ENCODE data around the gene RNU6-1. TPM values are rescaled to one million over a fixed set of nuclear protein-coding genes. Genes with fewer than 3 reads are reported as not detected.

The RNU6-1 gene
- total RNA-seq (2022) (not detected in 2 replicates), Bru-seq, nascent RNA (not detected), BruChase-seq, experiment 1, labeled RNA remaining after a 6-hour chase (not detected), BruChase-seq, experiment 2, labeled RNA remaining after a 2-hour chase (not detected)
- long read RNA-seq, partial matches to known transcripts, result 0 of 2 reads
- long read RNA-seq, other reads (novel, unspliced or antisense), result 0 of 2 reads

DNA sequence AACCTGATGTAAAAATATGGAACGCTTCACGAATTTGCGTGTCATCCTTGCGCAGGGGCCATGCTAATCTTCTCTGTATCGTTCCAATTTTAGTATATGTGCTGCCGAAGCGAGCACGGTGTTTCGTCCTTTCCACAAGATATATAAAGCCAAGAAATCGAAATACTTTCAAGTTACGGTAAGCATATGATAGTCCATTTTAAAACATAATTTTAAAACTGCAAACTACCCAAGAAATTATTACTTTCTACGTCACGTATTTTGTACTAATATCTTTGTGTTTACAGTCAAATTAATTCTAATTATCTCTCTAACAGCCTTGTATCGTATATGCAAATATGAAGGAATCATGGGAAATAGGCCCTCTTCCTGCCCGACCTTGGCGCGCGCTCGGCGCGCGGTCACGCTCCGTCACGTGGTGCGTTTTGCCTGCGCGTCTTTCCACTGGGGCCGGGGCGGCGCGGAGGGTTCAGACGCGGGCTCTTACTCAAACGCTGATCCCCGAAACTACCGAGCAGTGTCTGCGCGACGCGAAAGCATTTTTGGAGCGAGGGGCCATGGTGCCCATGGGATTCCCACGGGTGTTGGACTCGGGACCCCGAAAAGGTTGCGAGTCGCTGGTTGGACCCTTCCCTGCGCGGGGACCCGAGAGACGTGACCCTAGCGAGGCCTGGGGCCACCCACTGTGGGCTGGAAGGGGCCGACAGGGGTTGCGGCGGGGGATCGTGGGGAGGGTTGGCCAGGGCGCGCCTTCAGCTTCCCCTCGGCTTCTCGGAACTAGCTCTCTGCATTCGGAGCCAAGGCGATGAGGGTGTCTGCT lies at the start of gene RNU6-1:
Gene RNU6-1 (minus strand): TSS at position 117 of the 820 bp plus-strand sequence.
- CTCF ChIA-PET, result interaction anchor here (0.6 to 1.0 kb wide), 6 partner anchors 32 to 1738 kb away, joined by 3 to 4 read pairs (median 4); no protein-coding TSS in a partner anchor
- no TSS peak for BruUV-seq (replicated peaks)
- H3K27me3 Mint-ChIP-seq (ENCODE audit: unreplicated experiment), result peaks cover 30% of the 10 kb centered on the region

DNA sequence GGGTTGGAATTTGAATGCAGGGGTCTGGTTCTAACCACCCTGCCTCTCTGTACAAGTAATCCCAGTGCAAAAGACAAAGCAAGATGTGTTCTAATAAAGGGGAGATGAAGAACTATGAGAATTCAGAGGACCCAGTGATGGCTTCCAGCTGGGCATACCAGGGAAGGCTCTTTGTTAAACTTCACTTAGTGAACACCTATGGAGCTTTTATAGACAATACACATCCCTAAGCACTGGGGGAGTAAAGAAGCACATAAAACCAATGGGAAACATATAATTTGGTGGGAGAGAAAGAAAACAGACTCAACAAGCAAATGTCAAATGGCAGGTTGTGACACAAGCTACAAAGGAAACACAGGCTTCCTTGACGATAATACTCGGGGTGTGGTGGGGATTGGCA lies 47.9 kb upstream of the RNU6-1 start:
- TF ChIP-seq, protein P1, sequence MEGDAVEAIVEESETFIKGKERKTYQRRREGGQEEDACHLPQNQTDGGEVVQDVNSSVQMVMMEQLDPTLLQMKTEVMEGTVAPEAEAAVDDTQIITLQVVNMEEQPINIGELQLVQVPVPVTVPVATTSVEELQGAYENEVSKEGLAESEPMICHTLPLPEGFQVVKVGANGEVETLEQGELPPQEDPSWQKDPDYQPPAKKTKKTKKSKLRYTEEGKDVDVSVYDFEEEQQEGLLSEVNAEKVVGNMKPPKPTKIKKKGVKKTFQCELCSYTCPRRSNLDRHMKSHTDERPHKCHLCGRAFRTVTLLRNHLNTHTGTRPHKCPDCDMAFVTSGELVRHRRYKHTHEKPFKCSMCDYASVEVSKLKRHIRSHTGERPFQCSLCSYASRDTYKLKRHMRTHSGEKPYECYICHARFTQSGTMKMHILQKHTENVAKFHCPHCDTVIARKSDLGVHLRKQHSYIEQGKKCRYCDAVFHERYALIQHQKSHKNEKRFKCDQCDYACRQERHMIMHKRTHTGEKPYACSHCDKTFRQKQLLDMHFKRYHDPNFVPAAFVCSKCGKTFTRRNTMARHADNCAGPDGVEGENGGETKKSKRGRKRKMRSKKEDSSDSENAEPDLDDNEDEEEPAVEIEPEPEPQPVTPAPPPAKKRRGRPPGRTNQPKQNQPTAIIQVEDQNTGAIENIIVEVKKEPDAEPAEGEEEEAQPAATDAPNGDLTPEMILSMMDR (IDR thresholded peaks at IDR 0.05; ENCODE audit: unreplicated experiment), result no peak
- Mint-ChIP-seq H3K36me3 (ENCODE audit: insufficient read depth, unreplicated experiment) (no peaks in the 10 kb centered on the region), H3K9me3 (ENCODE audit: low read depth, unreplicated experiment) (peaks cover 3% of the 10 kb centered on the region), H3K4me3 (ENCODE audit: low read depth, unreplicated experiment) (no peak overlapping the region), H3K4me1 (ENCODE audit: low read depth, unreplicated experiment) (peaks cover 8% of the 10 kb centered on the region), H3K27me3 (ENCODE audit: unreplicated experiment) (peaks cover 11% of the 10 kb centered on the region), H3K27ac (ENCODE audit: unreplicated experiment) (no peak overlapping the region)
- CTCF ChIA-PET, result interaction anchor here (0.6 kb wide), 1 partner anchor 47 kb away, joined by 9 read pairs; no protein-coding TSS in a partner anchor
- BruUV-seq (replicated peaks), result no TSS peak
- intact Hi-C loops (cut with micrococcal nuclease; ENCODE audit: unreplicated experiment), result no loop called here
- DNase-seq, result no peak

More for the DNA sequence above, at the start of gene RNU6-1:
- H3K36me3 Mint-ChIP-seq (ENCODE audit: insufficient read depth, unreplicated experiment), result peaks cover 31% of the 10 kb centered on the region
- TF ChIP-seq, protein P1 (IDR thresholded peaks at IDR 0.05; ENCODE audit: unreplicated experiment), result no peak
- H3K4me1 Mint-ChIP-seq (ENCODE audit: low read depth, unreplicated experiment), result peaks cover 15% of the 10 kb centered on the region
- intact Hi-C loops (cut with micrococcal nuclease; ENCODE audit: unreplicated experiment), result loop anchor here (5.0 to 10.0 kb wide), 4 partner anchors 455 to 895 kb away; no protein-coding TSS in a partner anchor
- H3K9me3 Mint-ChIP-seq (ENCODE audit: low read depth, unreplicated experiment), result no peaks in the 10 kb centered on the region
- peak; percentile 92 for DNase-seq
- H3K27ac Mint-ChIP-seq (ENCODE audit: unreplicated experiment), result peak within 1 kb of the TSS; percentile 99
- peak within 1 kb of the TSS; percentile 79 for H3K4me3 Mint-ChIP-seq (ENCODE audit: low read depth, unreplicated experiment)

DNA sequence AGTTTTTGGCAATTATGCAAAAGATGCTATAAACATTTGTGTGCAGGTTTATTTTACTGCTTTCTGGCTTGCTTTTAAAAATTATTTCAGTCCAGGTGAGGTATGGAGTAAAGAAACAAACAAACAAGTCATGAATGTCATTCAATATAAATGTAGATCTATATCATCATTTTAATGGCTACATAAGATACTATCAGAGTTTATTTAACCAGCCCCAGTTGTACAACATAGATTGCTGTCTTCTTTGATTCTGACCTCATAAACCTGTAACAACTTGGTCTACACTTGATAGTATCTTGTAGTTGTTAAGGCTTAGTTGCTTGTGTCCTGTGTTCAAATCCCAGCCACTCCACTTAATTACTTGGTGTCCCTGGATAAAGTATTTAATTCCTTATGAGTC lies 46.0 kb upstream of the RNU6-1 start:
- H3K4me1 Mint-ChIP-seq (ENCODE audit: low read depth, unreplicated experiment), result peaks cover 15% of the 10 kb centered on the region
- CTCF ChIA-PET, result no interaction called here
- peaks cover 11% of the 10 kb centered on the region for H3K27me3 Mint-ChIP-seq (ENCODE audit: unreplicated experiment)
- no peak overlapping the region for H3K27ac Mint-ChIP-seq (ENCODE audit: unreplicated experiment)
- intact Hi-C loops (cut with micrococcal nuclease; ENCODE audit: unreplicated experiment), result no loop called here
- BruUV-seq (replicated peaks), result no TSS peak
- peaks cover 3% of the 10 kb centered on the region for H3K9me3 Mint-ChIP-seq (ENCODE audit: low read depth, unreplicated experiment)
- peak overlapping the region; percentile 71 for H3K4me3 Mint-ChIP-seq (ENCODE audit: low read depth, unreplicated experiment)
- TF ChIP-seq, protein P1 (IDR thresholded peaks at IDR 0.05; ENCODE audit: unreplicated experiment), result no peak
- no peak for DNase-seq
- H3K36me3 Mint-ChIP-seq (ENCODE audit: insufficient read depth, unreplicated experiment), result no peaks in the 10 kb centered on the region

DNA sequence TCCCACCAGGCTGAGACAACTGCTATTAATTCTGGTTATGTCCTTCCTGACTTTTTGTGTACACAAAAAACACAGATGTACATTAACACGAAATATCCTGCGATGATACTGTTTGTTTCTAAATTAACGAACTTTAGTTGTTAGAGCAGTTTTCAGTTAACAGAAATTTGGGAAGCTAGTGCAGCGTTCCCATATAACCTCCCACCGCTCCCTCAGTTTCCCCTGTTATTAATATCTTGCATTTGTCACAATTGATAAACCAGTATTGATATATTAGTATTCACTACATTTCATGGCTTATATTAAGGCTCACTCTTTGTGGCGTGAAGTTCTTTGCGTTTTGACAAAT lies 45.3 kb upstream of the RNU6-1 start:
- no peak overlapping the region for H3K27ac Mint-ChIP-seq (ENCODE audit: unreplicated experiment)
- CTCF ChIA-PET, result no interaction called here
- H3K4me1 Mint-ChIP-seq (ENCODE audit: low read depth, unreplicated experiment), result peaks cover 22% of the 10 kb centered on the region
- TF ChIP-seq, protein P1 (IDR thresholded peaks at IDR 0.05; ENCODE audit: unreplicated experiment), result no peak
- no TSS peak for BruUV-seq (replicated peaks)
- H3K4me3 Mint-ChIP-seq (ENCODE audit: low read depth, unreplicated experiment), result peak overlapping the region; percentile 71
- H3K27me3 Mint-ChIP-seq (ENCODE audit: unreplicated experiment), result peaks cover 11% of the 10 kb centered on the region
- no peaks in the 10 kb centered on the region for H3K36me3 Mint-ChIP-seq (ENCODE audit: insufficient read depth, unreplicated experiment)
- no peak for DNase-seq
- peaks cover 3% of the 10 kb centered on the region for H3K9me3 Mint-ChIP-seq (ENCODE audit: low read depth, unreplicated experiment)
- intact Hi-C loops (cut with micrococcal nuclease; ENCODE audit: unreplicated experiment), result no loop called here

Measured in Calu3 (cell line).